K562 treated with DMSO at 1 percent for 4 hours (cell line): ENCODE results near the gene ZNF117. TPM values are rescaled to one million over a fixed set of nuclear protein-coding genes. Genes with fewer than 3 reads are reported as not detected.

Experiments used
- total RNA-seq: library from RNA; unstranded; fragments of 300-600 nt; gene quantifications from 2 replicates; pipeline ENCODE4 v1.2.3, GENCODE V29; 2022; ENCODE audit not compliant: insufficient read depth

The ZNF117 gene
- total RNA-seq = 5.3 and 7.7 TPM in 2 replicates

GRCh38 chr7:64990936-64991335 is at the start of gene ZNF117:
Gene ZNF117 (minus strand): TSS chr7:64991036.

GRCh38 chr7:65006094-65006992 is 15.5 kb upstream of the ZNF117 start, which contains the start of gene ERV3-1:
Gene ERV3-1 (minus strand): TSS chr7:65006687. CDS start chr7:64993026, 13,661 bp downstream.

Other genes starting within 250 kb of the ZNF117 start
- 3.3 and 7.5 TPM in 2 replicates for gene ZNF138, start 196.6 kb downstream of the ZNF117 start, total RNA-seq
- 4.2 and 4.7 TPM in 2 replicates for gene ZNF273, start 87.8 kb downstream of the ZNF117 start, total RNA-seq
- gene ERV3-1, start 15.7 kb upstream of the ZNF117 start, total RNA-seq = 11.8 and 14.0 TPM in 2 replicates